GM19328 (cell line): ENCODE results near the gene PTMA.
"Not testable (repeated sequence)": the region's sequence is repeated elsewhere in the genome, so short reads cannot be mapped to it uniquely, and the experiment has no call there.

Experiments used
- ATAC-seq: cut with Tn5 transposase; IDR thresholded peaks from one replicate; pipeline ENCODE4 v1.9.1; 2021; ENCODE audit warnings: mild to moderate bottlenecking, moderate library complexity; ENCODE audit not compliant: unreplicated experiment

PTMA gene, protein sequence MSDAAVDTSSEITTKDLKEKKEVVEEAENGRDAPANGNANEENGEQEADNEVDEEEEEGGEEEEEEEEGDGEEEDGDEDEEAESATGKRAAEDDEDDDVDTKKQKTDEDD

DNA sequence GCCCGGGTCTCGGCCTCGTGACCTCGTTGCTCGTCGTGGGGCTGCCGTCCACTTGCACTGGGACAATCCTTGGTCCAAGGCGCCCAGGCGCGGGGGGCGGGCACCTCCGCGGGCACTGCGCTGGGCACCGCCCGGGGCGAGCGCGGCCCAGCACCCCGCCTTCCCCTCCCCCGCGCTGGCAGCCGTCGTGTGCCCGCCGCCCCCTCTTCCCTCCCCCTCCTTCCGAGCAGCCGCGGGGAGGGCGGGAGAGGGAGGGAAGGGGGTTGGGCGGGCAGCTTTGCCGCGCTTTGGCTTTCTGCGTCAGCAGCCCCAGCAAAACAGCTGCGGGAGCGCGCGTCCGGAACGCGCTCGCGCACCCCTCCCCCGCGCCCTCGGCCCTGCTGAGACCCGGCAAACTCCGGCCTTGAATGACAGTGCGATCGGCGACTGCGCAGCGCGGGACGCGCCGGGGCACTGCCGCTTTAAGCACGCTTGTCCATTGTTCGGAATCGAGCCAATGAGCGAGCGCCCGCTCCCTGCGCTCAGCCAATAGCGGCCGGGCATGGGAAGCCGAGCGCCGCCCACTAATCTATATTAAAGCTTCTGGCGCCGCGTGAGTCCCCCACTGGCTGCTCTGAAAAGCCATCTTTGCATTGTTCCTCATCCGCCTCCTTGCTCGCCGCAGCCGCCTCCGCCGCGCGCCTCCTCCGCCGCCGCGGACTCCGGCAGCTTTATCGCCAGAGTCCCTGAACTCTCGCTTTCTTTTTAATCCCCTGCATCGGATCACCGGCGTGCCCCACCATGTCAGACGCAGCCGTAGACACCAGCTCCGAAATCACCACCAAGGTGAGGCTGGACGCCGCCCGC lies at the start of gene PTMA:
PTMA (plus strand) TSS at position 599 of the 846 bp plus-strand sequence; CDS start at position 781, 182 bp downstream.
- ATAC-seq: peak; percentile 49

DNA sequence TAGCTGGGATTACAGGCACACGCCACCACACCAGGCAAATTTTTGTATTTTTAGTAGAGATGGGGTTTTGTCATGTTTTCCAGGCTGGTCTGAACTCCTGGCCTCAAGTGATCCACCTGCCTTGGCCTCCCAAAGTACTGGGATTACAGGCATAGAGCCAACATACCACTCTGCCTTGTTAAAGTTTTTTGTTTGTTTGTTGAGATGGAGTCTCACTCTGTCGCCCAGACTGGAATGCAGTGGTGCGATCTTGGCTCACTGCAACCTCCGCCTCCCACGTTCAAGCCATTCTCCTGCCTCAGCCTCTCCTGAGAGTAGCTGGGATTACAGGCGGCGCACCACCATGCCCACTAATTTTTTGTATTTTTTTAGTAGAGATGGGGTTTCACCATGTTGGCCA lies 48.3 kb upstream of the PTMA start:
- ATAC-seq: not testable (repeated sequence)

DNA sequence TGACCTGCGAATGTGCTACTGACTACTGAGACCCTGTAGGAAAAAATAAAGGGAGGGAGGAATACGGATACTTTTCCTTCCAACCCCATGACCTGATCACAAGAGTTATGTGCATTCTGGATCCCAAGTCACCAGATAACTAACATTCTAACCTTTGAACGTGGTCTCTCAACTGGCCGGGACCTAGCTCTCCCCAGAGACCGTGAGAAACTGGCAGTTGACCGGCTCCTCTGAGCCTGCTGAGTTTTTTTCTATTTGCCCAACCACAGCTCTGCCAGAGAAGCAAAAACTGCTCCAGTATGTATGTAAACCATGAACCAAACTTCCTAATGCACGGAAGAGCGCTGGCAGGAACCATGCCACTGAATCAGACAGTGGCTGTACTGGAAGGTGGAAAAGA lies 47.5 kb upstream of the PTMA start:
- ATAC-seq: no peak

DNA sequence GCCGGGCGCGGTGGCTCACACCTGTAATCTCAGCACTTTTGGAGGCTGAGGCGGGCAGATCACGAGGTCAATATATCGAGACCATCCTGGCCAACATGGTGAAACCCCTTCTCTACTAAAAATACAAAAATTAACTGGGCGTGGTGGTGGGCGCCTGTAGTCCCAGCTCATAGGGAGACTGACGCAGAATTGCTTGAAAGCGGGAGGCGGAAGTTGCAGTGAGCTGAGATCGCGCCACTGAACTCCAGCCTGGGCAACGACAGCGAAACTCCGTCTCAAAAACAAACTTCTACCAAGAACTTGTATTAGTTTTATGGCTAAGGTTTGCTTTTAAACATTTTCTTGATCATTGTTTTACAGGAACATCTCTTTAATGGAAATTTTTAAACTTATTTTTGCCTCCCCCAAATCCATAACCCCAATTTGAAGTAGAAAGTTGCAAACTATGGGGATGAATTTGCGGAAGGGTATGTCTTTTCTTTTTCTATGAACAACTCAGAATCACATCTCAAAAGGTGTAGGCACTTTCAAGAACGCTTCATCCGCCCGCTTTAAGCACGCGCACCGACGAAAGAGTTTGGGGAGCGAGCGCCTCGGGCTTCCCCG lies 46.8 kb upstream of the PTMA start:
- ATAC-seq: no peak

DNA sequence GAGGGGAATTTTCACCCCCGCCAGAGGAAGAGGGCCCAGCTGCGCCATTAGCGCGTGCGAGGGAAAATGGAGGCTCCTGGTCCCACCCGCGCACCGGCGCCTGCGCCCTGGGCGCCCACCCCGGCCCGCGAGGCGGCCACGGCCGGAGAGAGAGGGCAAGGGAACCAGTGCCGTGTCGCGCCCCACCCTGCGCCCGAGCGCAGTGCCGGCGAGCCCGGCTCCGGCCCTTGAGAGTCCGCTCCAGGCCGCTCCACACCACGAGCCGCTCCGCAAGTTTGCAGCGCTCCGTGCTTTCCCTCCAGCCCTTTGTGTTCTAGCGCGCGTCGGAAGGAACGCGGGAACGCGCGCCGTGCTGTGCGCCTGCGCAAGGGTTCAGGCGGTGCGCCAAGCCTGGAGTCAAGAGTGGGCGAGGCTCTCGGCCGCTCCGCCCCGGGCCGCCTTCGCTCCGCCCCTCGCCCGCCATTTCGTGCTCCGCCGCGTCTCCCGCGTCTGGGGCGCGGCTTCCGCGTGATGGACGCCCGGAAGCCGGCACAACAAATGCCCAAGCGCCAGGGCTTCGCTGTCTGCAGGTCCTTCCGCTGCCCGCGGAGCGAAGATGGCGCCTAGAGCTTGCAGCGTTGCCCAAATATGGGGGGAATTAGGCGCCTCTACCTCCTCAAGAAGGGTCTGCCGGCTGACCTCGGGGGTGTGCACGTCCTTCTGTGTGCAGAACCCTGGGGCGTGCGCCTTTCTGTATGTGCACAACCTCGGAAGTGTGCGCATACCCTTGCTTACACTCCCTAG lies 46.1 kb upstream of the PTMA start:
- peak; percentile 62 for ATAC-seq

DNA sequence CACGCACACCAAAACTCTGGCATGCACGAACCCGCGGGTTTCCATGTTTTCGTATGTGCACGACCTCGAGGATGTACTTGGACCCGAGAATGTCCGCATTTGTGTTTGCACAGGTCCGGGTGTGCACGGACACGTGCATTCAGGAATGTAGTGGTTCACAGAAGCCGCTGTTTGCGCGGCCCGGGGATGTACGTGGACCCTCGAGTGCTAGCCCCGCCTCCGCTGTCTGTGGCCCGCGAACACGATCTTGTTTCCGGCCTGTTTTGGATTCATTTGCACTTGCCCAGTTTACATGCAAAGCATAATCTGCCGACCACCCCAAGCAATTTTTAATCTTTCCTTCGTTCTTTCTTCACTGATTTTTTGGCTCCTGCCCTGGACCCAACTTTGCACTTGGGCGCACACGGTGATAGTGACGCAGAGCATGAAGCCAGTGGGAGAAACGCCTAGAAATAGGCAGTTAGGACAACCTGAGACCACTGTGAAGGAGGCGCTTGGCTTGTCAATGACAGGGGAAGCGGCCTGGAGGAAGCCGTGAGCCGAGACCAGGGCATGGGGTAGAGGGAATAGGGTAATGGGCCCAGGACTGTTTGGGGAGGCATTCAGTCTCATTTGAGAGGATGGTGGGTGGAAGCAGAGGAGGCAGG lies 45.4 kb upstream of the PTMA start:
- ATAC-seq: no peak

DNA sequence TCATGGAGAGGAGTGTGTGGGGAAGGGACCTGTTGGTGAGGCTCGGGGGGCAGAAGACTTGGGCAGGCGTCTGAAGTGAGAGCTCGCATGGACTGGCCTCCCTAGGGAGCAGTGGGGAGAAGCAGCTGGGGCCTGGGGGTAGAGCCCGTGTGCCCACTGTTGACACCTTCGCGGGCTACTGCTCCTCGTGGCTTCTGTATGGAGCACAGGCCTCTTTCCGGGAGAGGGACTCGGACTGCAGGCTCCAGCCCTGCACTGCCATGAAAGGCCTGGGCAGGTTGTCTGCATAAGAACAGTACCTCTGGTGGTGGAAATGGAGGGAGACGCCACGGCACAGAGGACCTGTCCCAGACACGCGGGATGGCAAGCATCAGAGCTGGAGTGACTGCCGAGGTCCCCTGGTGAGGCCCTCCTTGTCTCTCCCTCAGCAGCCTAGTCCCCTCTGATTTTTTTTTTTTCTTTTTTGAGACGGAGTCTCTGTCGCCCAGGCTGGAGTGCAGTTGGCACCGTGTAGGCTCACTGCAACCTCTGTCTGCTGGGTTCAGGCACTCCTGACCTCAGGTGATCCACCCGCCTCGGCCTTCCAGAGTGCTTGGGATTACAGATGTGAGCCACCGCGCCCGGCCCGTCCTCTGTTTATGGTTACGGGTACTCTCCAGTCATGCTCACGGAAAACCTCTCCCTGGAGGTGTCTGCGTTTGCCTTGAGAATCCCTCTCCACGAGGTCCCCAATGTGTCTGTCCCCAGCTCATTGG lies 44.7 kb upstream of the PTMA start:
- no peak for ATAC-seq

DNA sequence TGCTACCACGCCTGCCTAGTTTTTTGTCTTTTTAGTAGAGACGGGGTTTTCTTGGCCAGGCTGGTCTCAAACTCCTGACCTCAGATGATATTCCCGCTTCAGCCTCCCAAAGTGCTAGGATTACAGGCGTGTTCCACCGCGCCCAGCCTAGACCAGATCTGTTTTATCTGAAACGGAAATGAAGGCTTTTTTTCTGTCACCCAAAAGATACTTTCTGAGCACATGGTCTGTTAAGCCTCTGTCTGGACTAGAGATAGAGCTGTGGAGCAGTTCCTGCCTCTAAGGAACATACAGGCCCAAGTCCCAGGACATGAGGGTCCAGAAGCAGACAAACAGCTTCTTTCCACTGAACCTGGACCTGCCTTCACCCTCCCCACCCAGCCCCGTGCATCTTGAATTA lies 43.6 kb upstream of the PTMA start:
- ATAC-seq: no peak

DNA sequence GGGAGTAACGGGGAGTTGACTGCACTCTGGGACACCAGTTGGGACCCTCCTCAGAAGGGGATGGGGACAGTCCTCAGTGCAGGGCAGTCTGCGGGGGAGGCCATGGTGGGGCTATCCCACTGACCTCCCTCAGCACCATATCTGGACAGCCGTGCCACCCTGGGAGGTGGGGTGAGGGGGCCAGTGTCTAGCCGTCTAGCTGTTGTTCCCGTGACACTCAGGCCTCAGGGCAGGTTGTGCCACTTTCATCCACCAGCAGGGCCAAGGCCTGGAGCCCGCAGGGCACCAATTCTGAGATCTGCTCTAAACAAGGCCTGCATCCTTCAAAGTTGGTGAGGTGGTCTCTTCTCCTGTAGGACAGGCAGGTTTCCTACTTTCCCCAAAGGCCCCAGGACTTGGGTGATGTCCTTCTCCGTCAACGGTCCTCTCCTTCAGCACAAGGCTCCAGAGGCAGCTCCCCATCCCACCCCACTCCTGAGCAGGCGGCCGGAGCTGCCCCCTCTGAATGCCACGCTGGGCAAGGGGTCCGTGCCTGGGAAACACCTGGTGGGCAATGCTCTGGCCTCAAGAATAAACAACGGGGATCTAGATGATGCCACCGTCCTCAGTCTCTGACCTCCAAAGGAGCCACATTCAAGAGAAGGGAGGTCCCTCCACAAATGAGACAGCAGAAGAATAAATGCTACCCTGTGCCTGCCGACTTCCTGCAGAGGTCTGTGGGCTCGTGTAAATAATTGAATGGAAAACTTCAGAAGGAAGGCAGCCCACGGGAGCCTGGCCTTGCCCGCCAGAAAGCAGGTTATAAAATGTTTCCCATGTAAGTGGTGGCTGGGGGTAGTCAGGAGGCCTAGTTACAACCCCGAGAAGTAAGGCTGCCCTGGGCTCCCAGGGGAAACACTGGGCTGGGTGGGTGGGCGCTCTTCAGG lies 42.8 kb upstream of the PTMA start:
- no peak for ATAC-seq

DNA sequence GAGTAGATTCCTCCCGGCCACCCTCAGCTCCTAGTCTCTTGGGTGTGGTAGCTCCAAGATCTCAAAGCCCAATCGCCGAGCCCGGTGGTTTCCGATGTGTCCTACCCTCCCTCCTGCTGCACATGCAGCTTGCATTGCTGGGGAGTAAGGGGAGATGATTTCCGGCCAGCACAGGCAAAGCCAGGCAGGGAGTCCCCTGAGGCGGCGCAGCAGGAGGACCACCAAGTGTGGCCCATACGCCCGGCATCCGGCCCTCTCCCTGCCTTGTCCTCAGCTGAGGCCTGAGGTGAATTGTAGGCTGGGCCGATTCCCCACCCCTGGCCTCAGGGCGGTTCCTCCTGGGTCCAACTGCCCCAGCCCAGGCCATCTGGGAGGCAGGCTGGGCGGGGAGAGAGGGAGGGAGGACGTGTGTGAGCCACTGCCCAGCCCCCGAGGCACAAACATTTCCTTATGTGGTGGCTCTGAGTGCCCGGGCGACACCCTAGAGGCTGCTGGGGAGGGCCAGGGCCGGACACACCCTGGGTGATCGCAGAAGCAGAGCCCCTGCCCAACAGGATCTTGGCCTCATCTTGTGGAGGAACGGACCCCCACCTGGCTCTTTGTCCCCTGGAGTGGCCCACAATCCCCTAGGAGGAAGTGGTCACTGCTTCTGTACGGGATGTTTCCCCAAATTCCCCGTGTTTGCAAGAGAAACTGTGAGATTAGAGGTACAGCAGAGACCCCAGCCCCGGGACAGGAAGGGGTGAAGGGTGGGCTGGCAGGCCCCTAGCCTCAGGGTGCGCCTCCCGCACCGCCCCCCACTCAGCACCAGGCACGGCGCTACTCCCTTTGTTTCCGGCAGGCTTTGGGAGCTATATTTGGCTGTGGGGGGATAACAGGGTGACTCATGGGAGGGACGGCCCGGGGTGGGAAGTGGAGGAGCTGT lies 41.9 kb upstream of the PTMA start:
- ATAC-seq: peak; percentile 36

DNA sequence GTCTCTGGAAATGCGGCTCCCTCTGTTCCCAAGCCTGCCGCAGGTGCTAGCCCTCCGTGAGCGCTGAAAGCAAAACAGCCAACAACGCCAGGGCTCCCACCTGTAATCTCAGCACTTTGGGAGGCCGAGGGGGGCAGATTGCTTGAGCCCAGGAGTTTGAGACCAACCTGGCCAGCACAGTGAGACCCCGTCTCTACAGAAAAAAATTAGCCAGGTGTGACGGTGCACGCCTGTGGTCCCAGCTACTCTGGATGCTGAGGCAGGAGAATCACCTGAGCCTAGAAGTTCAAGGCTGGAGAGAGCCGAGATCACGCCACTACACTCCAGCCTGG lies 41.3 kb upstream of the PTMA start:
- no peak for ATAC-seq

DNA sequence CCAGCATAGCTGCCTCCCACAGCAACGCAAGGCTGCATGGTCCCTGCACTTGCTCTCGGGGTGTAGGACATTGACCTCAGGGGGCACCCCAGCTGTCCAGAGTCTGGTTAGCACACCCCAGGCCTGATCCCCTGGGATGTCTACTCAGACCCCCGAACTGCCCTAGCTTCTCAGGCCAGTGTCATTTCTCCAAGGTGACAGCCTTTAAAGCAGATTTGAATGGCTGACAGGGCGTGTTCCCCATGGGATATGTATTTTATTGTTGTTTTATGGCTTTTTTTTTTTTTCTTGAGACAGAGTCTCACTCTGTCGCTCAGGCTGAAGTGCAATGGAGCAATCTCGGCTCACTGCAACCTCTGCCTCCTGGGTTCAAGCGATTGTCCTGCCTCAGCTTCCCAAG lies 40.8 kb upstream of the PTMA start:
- ATAC-seq: no peak

DNA sequence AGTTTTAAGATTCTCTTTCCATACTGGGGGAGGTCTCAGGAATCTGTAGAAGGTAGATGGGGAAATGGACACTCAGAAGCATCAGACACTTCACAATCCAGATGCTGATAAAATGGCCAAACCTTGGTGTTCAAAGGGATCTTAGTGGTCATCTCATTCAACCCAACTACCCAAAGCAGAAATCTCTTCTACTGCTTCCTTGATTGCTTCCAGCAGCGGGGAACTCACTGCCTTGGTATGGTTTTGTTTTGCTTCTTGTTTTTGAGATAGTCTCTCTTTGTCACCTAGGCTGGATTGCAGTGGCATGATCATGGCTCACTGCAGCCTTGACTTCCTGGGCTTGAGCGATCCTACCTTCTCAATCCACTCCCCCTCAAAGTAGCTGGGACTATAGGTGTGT lies 39.3 kb upstream of the PTMA start:
- no peak for ATAC-seq

DNA sequence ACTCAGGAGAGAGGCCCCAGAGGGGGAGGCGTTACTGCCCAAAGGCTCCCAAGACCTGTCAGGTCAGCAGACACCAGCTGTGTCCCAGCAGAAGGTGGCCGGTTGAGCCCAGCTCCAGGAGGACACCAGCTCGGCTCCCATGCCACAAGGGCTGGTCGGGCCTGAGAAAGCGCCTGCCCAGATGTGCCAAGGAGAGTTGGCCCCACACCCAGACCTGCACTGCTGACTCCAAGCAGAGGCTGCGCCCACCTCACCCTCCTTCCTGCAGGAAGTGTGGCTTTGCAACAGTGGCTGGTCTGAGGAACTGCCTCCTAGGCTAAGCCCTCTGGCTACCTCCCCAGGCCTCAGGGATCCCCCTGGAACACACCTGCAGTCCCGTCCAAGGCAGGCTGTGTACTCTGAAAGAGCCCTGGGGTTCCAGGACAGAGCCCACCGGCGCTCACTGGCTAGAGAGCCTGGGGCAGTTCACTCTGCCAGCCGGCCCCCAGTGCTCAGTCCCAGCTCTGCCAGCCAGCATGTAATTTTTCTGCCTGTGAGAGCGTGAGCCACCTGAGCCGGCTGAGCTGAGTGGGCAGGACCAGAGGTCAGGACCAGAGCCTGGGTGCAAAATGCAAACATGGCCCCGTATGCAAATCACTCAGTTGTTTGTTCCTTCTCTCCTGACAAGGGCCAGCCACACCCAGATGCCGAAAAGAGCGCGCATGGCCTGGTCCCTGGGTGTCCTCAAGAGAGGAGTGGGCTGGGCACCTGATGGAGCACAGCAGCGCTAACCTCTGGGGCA lies 36.9 kb upstream of the PTMA start:
- ATAC-seq: peak; percentile 39

DNA sequence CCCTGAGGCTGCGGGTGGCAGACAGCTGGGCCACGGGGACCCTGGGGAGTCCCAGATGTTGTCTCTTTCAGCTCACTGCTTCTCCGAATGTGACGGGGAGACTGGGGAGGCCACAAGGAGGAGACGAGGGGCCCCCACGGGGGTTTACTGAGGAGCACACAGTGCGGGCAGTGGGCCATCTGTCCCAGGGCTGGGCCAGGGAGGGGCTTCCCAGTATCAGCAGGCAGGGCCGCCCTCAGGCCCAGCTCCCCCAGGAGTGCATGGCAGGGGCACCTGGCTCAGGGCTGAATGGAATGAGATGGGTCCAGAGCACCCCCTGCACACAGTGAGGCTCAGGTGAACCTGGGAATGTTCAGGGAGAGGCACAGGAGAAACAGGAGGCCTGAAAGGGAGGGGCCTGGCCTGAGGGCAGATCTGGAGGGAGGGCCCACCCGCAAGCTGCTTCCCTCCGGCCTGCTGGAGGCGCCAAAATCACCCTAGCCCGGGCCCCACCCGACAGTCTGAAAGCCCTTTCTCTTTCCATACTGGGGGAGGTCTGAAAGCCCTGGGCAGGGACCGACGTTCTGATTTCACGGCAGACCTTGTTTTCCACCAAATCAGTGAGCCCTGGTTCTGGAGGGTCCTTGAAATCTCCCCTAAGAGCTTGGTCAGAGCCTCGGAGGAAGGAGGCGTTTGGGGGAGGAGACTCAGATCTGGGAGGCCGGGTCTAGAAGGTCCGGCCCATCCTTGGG lies 35.5 kb upstream of the PTMA start:
- ATAC-seq: peak; percentile 39

DNA sequence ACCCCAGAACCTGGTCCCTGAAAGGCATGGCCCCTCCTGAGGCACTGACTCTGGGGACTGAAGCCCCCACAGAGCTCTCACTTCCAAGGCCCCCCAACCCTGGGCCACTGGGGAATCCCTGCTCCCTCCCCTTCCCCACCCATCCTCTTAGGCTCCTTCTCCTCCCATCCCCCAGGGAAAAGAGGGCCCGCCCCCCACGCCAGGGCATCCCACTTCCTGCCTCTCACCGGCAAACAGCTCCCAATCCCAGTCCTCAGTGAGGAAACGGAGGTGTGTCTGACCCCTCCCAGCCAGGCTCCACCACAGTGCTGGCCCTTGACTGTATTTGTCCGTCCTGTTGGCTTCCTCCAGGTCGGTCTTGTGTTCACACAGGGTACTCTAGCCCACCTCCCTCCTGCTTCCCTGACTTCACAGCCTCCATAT lies 35.0 kb upstream of the PTMA start:
- ATAC-seq: no peak
